Measurements from ENCODE around the gene DHRS7. TPM values are rescaled to one million over a fixed set of nuclear protein-coding genes. Genes with fewer than 3 reads are reported as not detected.

The DHRS7 gene
- total and polyA plus RNA-seq, 7 experiments from 2014 or later: 29.9 to 118 (median 48.0) TPM

DNA sequence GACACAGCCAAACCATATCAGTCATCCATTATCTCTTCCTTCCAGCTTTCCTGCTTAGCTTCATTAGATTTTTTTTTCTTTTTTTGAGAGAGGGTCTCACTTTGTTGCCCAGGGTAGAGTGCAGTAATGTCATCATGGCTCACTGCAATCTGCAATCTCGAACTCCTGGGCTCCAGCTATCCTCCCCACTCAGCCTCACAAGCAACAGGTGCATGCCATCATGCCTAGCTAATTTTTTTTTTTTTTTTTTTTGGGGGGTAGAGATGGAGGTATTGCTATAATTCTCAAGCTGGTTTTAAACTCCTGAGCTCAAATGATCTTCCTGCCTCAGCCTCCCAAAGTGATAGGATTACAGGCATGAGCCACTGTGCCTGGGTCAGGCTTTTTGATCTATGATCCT is 45.5 kb upstream of the DHRS7 start:
- ATAC-seq: no peak
- H3K4me1 Mint-ChIP-seq: no peaks in the 10 kb centered on the region
- CTCF ChIA-PET: interaction anchor here (0.5 kb wide), 1 partner anchor 37 kb away, joined by 3 read pairs; no protein-coding TSS in a partner anchor

DNA sequence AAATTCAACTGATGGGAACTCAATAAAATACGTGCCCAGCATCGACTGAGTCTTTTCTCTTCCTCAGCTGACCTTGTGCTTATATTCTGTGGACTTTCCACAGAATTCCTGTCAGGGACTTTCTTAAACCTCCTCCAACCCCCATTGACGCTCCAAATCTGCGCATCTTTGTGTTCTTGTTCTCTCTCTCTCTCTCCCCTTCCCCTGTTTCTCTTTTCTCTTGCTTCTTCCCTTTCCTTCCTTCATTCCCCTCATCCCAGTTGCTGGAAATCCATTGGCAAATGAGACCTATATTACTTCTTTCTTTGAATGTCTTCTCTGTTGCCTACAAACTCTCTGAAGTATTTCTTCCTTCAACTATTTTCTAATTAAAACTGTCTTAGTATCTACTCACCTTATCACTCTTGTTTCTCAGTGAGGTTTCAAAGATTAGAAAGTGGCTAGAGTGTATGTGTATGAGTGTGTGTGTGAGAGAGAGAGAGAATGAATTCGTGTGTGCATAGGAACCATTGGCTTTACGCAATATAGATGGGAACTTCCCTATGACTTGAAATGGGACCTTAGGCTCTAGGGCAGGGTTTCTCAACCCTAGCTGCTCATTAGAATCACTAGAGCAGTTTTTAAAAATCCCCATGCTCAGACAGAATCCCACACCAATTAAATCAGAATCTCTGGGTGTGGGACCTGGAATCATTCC is 41.8 kb upstream of the DHRS7 start:
- DNase-seq: no peak
- H3K4me1 ChIP-seq (ENCODE audit: control insufficient read depth in 2 of 2, insufficient read depth in 2 of 2, low read length in 2 of 2): no peaks in the 10 kb centered on the region
- H3K36me3 ChIP-seq (ENCODE audit: control insufficient read depth in 2 of 3, insufficient read depth in 3 of 3, low read length in 3 of 3): no peaks in the 10 kb centered on the region
- no peak overlapping the region for H3K27ac ChIP-seq (ENCODE audit: low read depth, low read length)
- ChIA-PET CTCF (no interaction called here), POLR2A (no interaction called here)
- H3K27me3 ChIP-seq (ENCODE audit: control insufficient read depth in 2 of 2, insufficient read depth in 2 of 2, low read length in 2 of 2): peaks cover 0 to 3% of the 10 kb centered on the region in 2 donors
- no peak overlapping the region for H3K4me3 ChIP-seq (ENCODE audit: low read length)
- ATAC-seq: peak; percentile 54
- peaks cover 0 to 3% (median 0%) of the 10 kb centered on the region in 11 donors for H3K9me3 Mint-ChIP-seq
- intact Hi-C loops (cut with micrococcal nuclease): no loop called here
- no peaks in the 10 kb centered on the region for H3K9me3 ChIP-seq (ENCODE audit: control insufficient read depth in 2 of 3, low read length in 3 of 3)
- H3K27ac Mint-ChIP-seq: no peak overlapping the region
- peaks cover 17 to 37% (median 28%) of the 10 kb centered on the region in 5 donors for H3K27me3 Mint-ChIP-seq
- no peaks in the 10 kb centered on the region for H3K36me3 Mint-ChIP-seq
- H3K4me1 Mint-ChIP-seq: no peaks in the 10 kb centered on the region
- no peak overlapping the region for H3K4me3 Mint-ChIP-seq

More for the DNA sequence above, 45.5 kb upstream of the DHRS7 start:
- Histone ChIP-seq H3K27me3 (ENCODE audit: control insufficient read depth in 2 of 2, insufficient read depth in 2 of 2, low read length in 2 of 2) (peaks cover 0 to 3% of the 10 kb centered on the region in 2 donors), H3K36me3 (ENCODE audit: control insufficient read depth in 2 of 3, insufficient read depth in 3 of 3, low read length in 3 of 3) (no peaks in the 10 kb centered on the region), H3K9me3 (ENCODE audit: control insufficient read depth in 2 of 3, low read length in 3 of 3) (no peaks in the 10 kb centered on the region), H3K4me1 (ENCODE audit: control insufficient read depth in 2 of 2, insufficient read depth in 2 of 2, low read length in 2 of 2) (no peaks in the 10 kb centered on the region), H3K27ac (ENCODE audit: low read depth, low read length) (no peak overlapping the region), H3K4me3 (ENCODE audit: low read length) (no peak overlapping the region)
- Mint-ChIP-seq H3K27ac (peak overlapping the region in 1 of 9 donors; percentile 13), H3K4me3 (no peak overlapping the region), H3K36me3 (no peaks in the 10 kb centered on the region), H3K9me3 (peaks cover 0 to 3% (median 0%) of the 10 kb centered on the region in 11 donors), H3K27me3 (peaks cover 7 to 26% (median 16%) of the 10 kb centered on the region in 5 donors)
- intact Hi-C loops (cut with micrococcal nuclease): no loop called here
- POLR2A ChIA-PET: no interaction called here
- no peak for DNase-seq

DNA sequence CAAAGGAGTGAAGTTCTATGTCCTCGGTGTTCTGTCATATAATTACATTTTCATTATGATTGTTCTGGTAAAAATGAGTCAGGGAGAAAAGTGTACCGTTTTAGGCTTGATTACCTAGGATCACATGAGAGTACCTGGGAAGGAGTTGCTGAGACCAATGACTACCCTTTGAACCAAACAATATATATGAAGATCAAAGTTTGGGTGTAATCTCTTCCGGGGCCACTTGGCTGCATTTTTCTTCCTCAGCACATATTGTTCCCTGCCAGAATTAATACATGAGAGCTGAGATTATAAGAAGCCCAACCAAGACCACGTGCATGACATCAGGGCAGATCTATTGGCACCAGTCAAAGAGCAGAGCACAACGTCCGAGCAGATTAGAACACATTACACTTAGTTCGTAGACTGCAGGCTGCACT is 41.1 kb upstream of the DHRS7 start:
- Mint-ChIP-seq H3K27me3 (peaks cover 17 to 37% (median 31%) of the 10 kb centered on the region in 5 donors), H3K36me3 (no peaks in the 10 kb centered on the region), H3K27ac (no peak overlapping the region), H3K9me3 (peaks cover 0 to 3% (median 0%) of the 10 kb centered on the region in 11 donors), H3K4me3 (no peak overlapping the region), H3K4me1 (no peaks in the 10 kb centered on the region)
- Histone ChIP-seq H3K9me3 (ENCODE audit: control insufficient read depth in 2 of 3, low read length in 3 of 3) (no peaks in the 10 kb centered on the region), H3K4me1 (ENCODE audit: control insufficient read depth in 2 of 2, insufficient read depth in 2 of 2, low read length in 2 of 2) (no peaks in the 10 kb centered on the region), H3K27me3 (ENCODE audit: control insufficient read depth in 2 of 2, insufficient read depth in 2 of 2, low read length in 2 of 2) (peaks cover 0 to 3% of the 10 kb centered on the region in 2 donors), H3K36me3 (ENCODE audit: control insufficient read depth in 2 of 3, insufficient read depth in 3 of 3, low read length in 3 of 3) (no peaks in the 10 kb centered on the region), H3K4me3 (ENCODE audit: low read length) (no peak overlapping the region), H3K27ac (ENCODE audit: low read depth, low read length) (no peak overlapping the region)
- intact Hi-C loops (cut with micrococcal nuclease): no loop called here
- ChIA-PET POLR2A (no interaction called here), CTCF (no interaction called here)
- DNase-seq (no peak), ATAC-seq (no peak)

DNA sequence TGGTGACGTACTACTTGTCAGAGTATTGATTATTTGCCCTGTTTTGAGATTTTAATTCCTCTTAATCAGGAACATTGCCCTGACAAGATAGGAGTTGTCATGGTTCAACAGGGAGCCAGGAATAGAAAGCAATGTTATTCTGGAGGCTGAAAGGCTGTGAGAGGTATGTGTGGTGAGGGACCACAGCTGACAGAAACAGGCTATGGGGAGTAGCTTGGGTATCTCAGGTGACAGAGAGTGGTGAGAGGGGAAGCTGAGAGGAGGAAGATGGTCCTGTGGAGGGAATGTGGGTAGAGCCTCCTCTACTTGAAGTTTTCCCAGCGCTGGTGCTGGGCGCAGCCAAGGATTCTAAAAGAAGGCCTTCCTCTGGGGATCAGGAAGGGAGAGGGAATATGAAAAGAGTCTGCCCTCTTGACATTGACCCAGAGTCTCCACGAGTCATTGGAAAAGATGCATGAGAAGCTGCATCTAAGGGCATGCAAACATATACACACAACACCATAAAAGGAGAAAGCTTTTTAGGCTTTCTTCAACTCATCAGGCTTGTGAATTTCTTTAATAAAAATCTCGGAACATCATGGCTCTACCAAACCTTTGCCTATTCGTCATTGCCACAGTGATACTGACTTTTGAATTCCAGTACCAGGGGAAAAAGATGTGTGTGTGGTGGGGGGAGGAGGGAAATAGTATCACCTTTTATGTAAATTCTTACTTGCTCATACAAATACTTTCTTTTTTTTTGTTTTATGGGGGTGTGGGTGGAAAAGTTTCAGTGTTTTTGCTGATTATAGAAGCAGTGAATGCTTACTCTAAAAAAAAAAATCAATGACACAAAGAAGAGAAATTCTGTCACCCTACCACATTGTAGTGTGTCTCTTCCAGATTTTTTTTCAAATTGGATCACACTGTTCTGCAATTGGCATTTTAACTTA is 39.9 kb upstream of the DHRS7 start:
- CTCF ChIA-PET: no interaction called here
- POLR2A ChIA-PET: no interaction called here
- Histone ChIP-seq H3K27ac (ENCODE audit: low read depth, low read length) (no peak overlapping the region), H3K27me3 (ENCODE audit: control insufficient read depth in 2 of 2, insufficient read depth in 2 of 2, low read length in 2 of 2) (peaks cover 0 to 3% of the 10 kb centered on the region in 2 donors), H3K4me1 (ENCODE audit: control insufficient read depth in 2 of 2, insufficient read depth in 2 of 2, low read length in 2 of 2) (no peaks in the 10 kb centered on the region), H3K4me3 (ENCODE audit: low read length) (no peak overlapping the region), H3K9me3 (ENCODE audit: control insufficient read depth in 2 of 3, low read length in 3 of 3) (no peaks in the 10 kb centered on the region), H3K36me3 (ENCODE audit: control insufficient read depth in 2 of 3, insufficient read depth in 3 of 3, low read length in 3 of 3) (no peaks in the 10 kb centered on the region)
- Mint-ChIP-seq H3K9me3 (peaks cover 0 to 12% (median under 1%) of the 10 kb centered on the region in 11 donors), H3K27me3 (peaks cover 23 to 35% (median 30%) of the 10 kb centered on the region in 5 donors), H3K36me3 (peaks cover 0 to under 1% (median 0%) of the 10 kb centered on the region in 5 donors), H3K4me1 (no peaks in the 10 kb centered on the region), H3K4me3 (no peak overlapping the region), H3K27ac (no peak overlapping the region)
- intact Hi-C loops (cut with micrococcal nuclease): no loop called here
- no peak for DNase-seq
- no peak for ATAC-seq

DNA sequence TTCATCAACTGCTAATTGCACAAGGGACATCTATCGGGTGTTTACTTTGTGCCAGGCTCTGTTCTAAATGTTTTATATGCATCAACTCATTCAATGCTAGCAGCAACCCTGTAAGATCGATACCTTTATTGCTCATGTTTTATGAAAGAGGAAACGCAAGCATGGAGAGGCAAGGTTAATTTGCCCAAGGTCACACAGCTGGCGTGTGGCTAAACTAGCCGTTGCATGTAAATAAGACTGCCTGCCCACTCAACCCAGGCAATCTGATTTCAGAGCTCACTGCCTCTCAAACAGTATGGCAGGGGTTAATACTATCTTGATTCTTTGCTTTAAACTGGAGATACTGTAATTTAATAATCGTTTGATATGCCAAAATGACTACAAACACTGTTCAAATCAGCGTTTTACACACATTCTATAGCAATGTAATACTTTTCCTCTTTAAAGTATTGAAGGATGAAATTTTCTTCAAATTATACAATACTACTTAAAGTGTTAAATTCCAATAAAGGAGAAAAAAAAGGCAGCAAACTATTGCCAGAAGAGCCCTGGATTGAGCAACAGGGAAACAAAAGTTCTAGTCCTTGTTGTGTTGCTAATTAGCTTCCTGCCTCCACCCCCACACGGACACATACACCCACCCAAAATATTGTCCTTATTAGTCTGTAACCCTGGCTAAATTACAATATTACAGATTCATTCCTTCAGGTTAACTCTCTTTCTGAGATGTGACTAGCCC is 39.1 kb upstream of the DHRS7 start:
- DNase-seq: no peak
- Histone ChIP-seq H3K27me3 (ENCODE audit: control insufficient read depth in 2 of 2, insufficient read depth in 2 of 2, low read length in 2 of 2) (peaks cover 0 to 3% of the 10 kb centered on the region in 2 donors), H3K4me3 (ENCODE audit: low read length) (no peak overlapping the region), H3K9me3 (ENCODE audit: control insufficient read depth in 2 of 3, low read length in 3 of 3) (no peaks in the 10 kb centered on the region), H3K36me3 (ENCODE audit: control insufficient read depth in 2 of 3, insufficient read depth in 3 of 3, low read length in 3 of 3) (no peaks in the 10 kb centered on the region), H3K27ac (ENCODE audit: low read depth, low read length) (no peak overlapping the region), H3K4me1 (ENCODE audit: control insufficient read depth in 2 of 2, insufficient read depth in 2 of 2, low read length in 2 of 2) (no peaks in the 10 kb centered on the region)
- ChIA-PET POLR2A (no interaction called here), CTCF (interaction anchor here (0.6 kb wide), 1 partner anchor 1635 kb away, joined by 3 read pairs; no protein-coding TSS in a partner anchor)
- peaks cover 22 to 36% (median 31%) of the 10 kb centered on the region in 5 donors for H3K27me3 Mint-ChIP-seq
- H3K27ac Mint-ChIP-seq: no peak overlapping the region
- H3K4me3 Mint-ChIP-seq: no peak overlapping the region
- H3K4me1 Mint-ChIP-seq: no peaks in the 10 kb centered on the region
- H3K36me3 Mint-ChIP-seq: peaks cover 0 to 8% (median under 1%) of the 10 kb centered on the region in 5 donors
- ATAC-seq: no peak
- peaks cover 2 to 20% (median 7%) of the 10 kb centered on the region in 11 donors for H3K9me3 Mint-ChIP-seq
- intact Hi-C loops (cut with micrococcal nuclease): no loop called here

DNA sequence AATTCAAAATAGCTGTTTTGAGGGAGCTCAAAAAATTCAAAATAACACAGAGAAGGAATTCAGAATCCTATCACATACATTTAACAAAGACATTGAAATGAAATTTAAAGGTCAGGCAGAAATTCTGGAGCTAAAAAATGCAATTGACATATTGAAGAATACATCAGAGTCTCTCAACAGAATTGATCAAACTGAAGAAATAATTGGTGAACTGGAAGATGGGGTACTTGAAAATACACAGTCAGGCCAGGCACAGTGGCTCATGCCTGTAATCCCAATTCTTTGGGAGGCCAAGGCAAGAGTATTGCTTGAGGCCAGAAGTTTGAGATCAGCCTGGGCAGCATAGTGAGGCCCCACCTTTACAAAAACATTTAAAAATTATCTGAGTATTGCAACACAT is 34.1 kb upstream of the DHRS7 start:
- POLR2A ChIA-PET: interaction anchor here (0.7 kb wide), 1 partner anchor 15 kb away, joined by 3 read pairs; no protein-coding TSS in a partner anchor
- no peak for ATAC-seq
- intact Hi-C loops (cut with micrococcal nuclease): loop anchor here in 1 of 2 donors (10.0 kb wide), 1 partner anchor 825 kb away; no protein-coding TSS in a partner anchor

More for the DNA sequence above, 34.1 kb upstream of the DHRS7 start:
- H3K4me3 Mint-ChIP-seq: no peak overlapping the region
- Histone ChIP-seq H3K4me3 (ENCODE audit: low read length) (no peak overlapping the region), H3K27ac (ENCODE audit: low read depth, low read length) (no peak overlapping the region), H3K4me1 (ENCODE audit: control insufficient read depth in 2 of 2, insufficient read depth in 2 of 2, low read length in 2 of 2) (no peaks in the 10 kb centered on the region), H3K27me3 (ENCODE audit: control insufficient read depth in 2 of 2, insufficient read depth in 2 of 2, low read length in 2 of 2) (no peaks in the 10 kb centered on the region), H3K36me3 (ENCODE audit: control insufficient read depth in 2 of 3, insufficient read depth in 3 of 3, low read length in 3 of 3) (no peaks in the 10 kb centered on the region), H3K9me3 (ENCODE audit: control insufficient read depth in 2 of 3, low read length in 3 of 3) (peaks cover 0 to 5% (median 0%) of the 10 kb centered on the region in 3 experiments)
- no peak for DNase-seq
- peaks cover 0 to 12% (median 10%) of the 10 kb centered on the region in 5 donors for H3K36me3 Mint-ChIP-seq
- H3K9me3 Mint-ChIP-seq: peaks cover 9 to 32% (median 13%) of the 10 kb centered on the region in 11 donors
- peaks cover 0 to 5% (median 0%) of the 10 kb centered on the region in 7 donors for H3K4me1 Mint-ChIP-seq
- CTCF ChIA-PET: no interaction called here
- H3K27ac Mint-ChIP-seq: no peak overlapping the region
- peaks cover 4 to 25% (median 12%) of the 10 kb centered on the region in 5 donors for H3K27me3 Mint-ChIP-seq
